Ishikawa (cell line): ENCODE measurements around the gene ALDH1L1.

Experiments
- CEBPB ChIP-seq: IDR thresholded peaks from 2 replicates; pipeline ENCODE4 v1.6.1; 2012
- CREB1 ChIP-seq: IDR thresholded peaks from 2 replicates; pipeline ENCODE4 v1.6.1; 2012; ENCODE audit warnings: low read depth
- EGR1 ChIP-seq: IDR thresholded peaks from 2 replicates; pipeline ENCODE4 v1.6.1; 2012
- EP300 ChIP-seq: IDR thresholded peaks from 2 replicates; pipeline ENCODE4 v1.6.1; 2012; ENCODE audit warnings: borderline replicate concordance
- FOXM1 ChIP-seq: IDR thresholded peaks from 2 replicates; pipeline ENCODE4 v1.6.1; 2012; ENCODE audit warnings: low read depth, borderline replicate concordance
- NFIC ChIP-seq: IDR thresholded peaks from 2 replicates; pipeline ENCODE4 v1.6.1; 2012
- RAD21 ChIP-seq: IDR thresholded peaks from 2 replicates; pipeline ENCODE4 v1.6.1; 2012; ENCODE audit warnings: low read depth
- TAF1 ChIP-seq: IDR thresholded peaks from 2 replicates; pipeline ENCODE4 v1.6.1; 2012; ENCODE audit warnings: low read depth, mild to moderate bottlenecking
- YY1 ChIP-seq: IDR thresholded peaks from 2 replicates; pipeline ENCODE4 v1.6.1; 2012; ENCODE audit warnings: low read depth
- ZBTB7A ChIP-seq: IDR thresholded peaks from 2 replicates; pipeline ENCODE4 v1.6.1; 2012; ENCODE audit warnings: low read depth
- TF ChIP-seq, protein P1 (sequence below): IDR thresholded peaks from 2 replicates; pipeline ENCODE4 v1.6.1; 2012
- TF ChIP-seq, protein P2 (sequence below): IDR thresholded peaks from 2 replicates; pipeline ENCODE4 v1.6.1; 2012
- TF ChIP-seq, protein P3 (sequence below): IDR thresholded peaks from 2 replicates; pipeline ENCODE4 v1.6.1; 2012; ENCODE audit warnings: low read depth, mild to moderate bottlenecking

DNA sequence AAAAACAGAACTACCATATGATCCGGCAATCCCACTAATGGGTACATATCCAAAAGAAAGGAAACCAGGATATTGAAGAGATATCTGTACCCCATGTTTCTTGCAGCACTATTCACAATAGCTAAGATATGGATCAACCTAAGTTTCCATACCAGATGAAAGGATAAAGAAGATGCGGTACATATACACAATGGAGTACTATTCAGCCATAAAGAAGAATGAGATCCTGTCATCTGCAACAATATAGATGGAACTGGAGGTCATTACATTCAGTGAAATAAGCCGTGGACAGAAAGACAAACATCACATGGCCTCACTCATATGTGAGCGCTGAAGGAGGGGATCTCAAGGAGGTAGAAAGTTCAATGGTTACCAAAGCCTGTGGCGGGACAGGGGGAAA lies 99.4 kb downstream of the ALDH1L1 start:
- TF ChIP-seq YY1 (no peak), ZBTB7A (no peak), TAF1 (no peak), EP300 (no peak), CREB1 (no peak), RAD21 (no peak), NFIC (no peak), EGR1 (no peak), FOXM1 (no peak), CEBPB (no peak)
- TF ChIP-seq, protein P1, sequence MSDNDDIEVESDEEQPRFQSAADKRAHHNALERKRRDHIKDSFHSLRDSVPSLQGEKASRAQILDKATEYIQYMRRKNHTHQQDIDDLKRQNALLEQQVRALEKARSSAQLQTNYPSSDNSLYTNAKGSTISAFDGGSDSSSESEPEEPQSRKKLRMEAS: no peak
- TF ChIP-seq, protein P2, sequence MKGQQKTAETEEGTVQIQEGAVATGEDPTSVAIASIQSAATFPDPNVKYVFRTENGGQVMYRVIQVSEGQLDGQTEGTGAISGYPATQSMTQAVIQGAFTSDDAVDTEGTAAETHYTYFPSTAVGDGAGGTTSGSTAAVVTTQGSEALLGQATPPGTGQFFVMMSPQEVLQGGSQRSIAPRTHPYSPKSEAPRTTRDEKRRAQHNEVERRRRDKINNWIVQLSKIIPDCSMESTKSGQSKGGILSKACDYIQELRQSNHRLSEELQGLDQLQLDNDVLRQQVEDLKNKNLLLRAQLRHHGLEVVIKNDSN: no peak
- TF ChIP-seq, protein P3, sequence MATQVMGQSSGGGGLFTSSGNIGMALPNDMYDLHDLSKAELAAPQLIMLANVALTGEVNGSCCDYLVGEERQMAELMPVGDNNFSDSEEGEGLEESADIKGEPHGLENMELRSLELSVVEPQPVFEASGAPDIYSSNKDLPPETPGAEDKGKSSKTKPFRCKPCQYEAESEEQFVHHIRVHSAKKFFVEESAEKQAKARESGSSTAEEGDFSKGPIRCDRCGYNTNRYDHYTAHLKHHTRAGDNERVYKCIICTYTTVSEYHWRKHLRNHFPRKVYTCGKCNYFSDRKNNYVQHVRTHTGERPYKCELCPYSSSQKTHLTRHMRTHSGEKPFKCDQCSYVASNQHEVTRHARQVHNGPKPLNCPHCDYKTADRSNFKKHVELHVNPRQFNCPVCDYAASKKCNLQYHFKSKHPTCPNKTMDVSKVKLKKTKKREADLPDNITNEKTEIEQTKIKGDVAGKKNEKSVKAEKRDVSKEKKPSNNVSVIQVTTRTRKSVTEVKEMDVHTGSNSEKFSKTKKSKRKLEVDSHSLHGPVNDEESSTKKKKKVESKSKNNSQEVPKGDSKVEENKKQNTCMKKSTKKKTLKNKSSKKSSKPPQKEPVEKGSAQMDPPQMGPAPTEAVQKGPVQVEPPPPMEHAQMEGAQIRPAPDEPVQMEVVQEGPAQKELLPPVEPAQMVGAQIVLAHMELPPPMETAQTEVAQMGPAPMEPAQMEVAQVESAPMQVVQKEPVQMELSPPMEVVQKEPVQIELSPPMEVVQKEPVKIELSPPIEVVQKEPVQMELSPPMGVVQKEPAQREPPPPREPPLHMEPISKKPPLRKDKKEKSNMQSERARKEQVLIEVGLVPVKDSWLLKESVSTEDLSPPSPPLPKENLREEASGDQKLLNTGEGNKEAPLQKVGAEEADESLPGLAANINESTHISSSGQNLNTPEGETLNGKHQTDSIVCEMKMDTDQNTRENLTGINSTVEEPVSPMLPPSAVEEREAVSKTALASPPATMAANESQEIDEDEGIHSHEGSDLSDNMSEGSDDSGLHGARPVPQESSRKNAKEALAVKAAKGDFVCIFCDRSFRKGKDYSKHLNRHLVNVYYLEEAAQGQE: no peak
